ENCODE results near the gene ARMC3. TPM values are rescaled to one million over a fixed set of nuclear protein-coding genes. Genes with fewer than 3 reads are reported as not detected.

The ARMC3 gene
- total RNA-seq, 1 experiment from 2014 or later, result 0.09 TPM

DNA sequence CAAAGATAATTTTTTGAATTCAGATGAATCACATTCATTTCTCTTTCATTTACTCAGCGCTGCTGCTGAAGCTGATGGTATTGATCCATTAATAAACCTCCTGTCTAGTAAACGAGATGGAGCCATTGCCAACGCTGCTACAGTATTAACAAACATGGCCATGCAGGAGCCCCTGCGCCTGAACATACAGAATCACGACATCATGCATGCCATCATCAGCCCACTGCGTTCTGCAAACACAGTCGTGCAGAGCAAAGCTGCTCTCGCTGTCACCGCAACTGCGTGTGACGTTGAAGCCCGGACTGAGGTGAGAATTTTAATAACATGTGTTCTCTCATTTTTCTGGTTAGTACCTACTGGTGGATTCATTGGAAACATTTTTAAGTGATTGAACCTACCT, 70.2 kb downstream of the ARMC3 start:
- no peaks in the 10 kb centered on the region for H3K9me3 ChIP-seq (ENCODE audit: control insufficient read depth, low read depth, low read length)
- no peaks in the 10 kb centered on the region for H3K4me1 ChIP-seq (ENCODE audit: insufficient read depth, low read length)
- H2BK120ac ChIP-seq (ENCODE audit: low read depth, low read length, poor library complexity, severe bottlenecking), result no peak overlapping the region
- no peaks in the 10 kb centered on the region for H4K20me1 ChIP-seq (ENCODE audit: control insufficient read depth, insufficient read depth, insufficient read length)
- H2BK5ac ChIP-seq (ENCODE audit: insufficient read length, low read length), result no peak overlapping the region
- no peaks in the 10 kb centered on the region for H3K23me2 ChIP-seq (ENCODE audit: insufficient read length, low read depth, low read length, poor library complexity, severe bottlenecking)
- no peak overlapping the region for H3K4ac ChIP-seq (ENCODE audit: low read depth, low read length)
- H4K91ac ChIP-seq (ENCODE audit: insufficient read length, low read depth, low read length), result no peak overlapping the region
- Mint-ChIP-seq H3K4me3 (no peak overlapping the region), H3K27ac (no peak overlapping the region), H3K4me1 (peaks cover 7 to 9% of the 10 kb centered on the region in 2 experiments), H3K27me3 (ENCODE audit: low read depth) (peaks cover 3% of the 10 kb centered on the region; the same call in 1 of the 2 replicates), H3K36me3 (ENCODE audit: insufficient read depth in 1 of 3, low read depth in 3 of 3) (no peaks in the 10 kb centered on the region), H3K9me3 (no peaks in the 10 kb centered on the region; a peak in 1 of 5 replicates)
- no peak overlapping the region for H2BK15ac ChIP-seq (ENCODE audit: low read depth, low read length)
- H3K27ac ChIP-seq (ENCODE audit: insufficient read length, low read depth, low read length), result no peak overlapping the region
- no peaks in the 10 kb centered on the region for H3K27me3 ChIP-seq (ENCODE audit: insufficient read depth, low read length)
- no peak overlapping the region for H4K8ac ChIP-seq (replicated peaks; ENCODE audit: insufficient read length, low read depth, low read length)
- no peak overlapping the region for H3K18ac ChIP-seq (ENCODE audit: insufficient read length, low read depth, low read length)
- H2BK20ac ChIP-seq (ENCODE audit: low read depth, low read length, poor library complexity, severe bottlenecking), result no peak overlapping the region
- no peaks in the 10 kb centered on the region for H3K79me1 ChIP-seq (ENCODE audit: insufficient read depth, low read depth, low read length, poor library complexity, severe bottlenecking)
- WGBS (ENCODE audit: extremely low coverage, insufficient read length, low lambda C conversion rate), result no CpG with 5 or more reads among the region's 12 CpGs
- H3K14ac ChIP-seq (ENCODE audit: insufficient read depth, low read length), result no peak overlapping the region
- H2AK5ac ChIP-seq (ENCODE audit: insufficient read length, low read length), result no peak overlapping the region
- H2AFZ ChIP-seq (ENCODE audit: low read length), result no peak overlapping the region
- H3K23ac ChIP-seq (ENCODE audit: insufficient read length, low read depth, low read length), result no peak overlapping the region
- H3K4me2 ChIP-seq (ENCODE audit: insufficient read depth, insufficient read length, low read length), result no peak overlapping the region
- H3K56ac ChIP-seq (ENCODE audit: insufficient read length, low read depth, low read length), result no peak overlapping the region
- H3K9ac ChIP-seq (ENCODE audit: extremely low read depth, insufficient read length, low read length), result no peak overlapping the region
- DNase-seq, result no peak
- H3T11ph ChIP-seq (ENCODE audit: low read length), result no peak overlapping the region
- no peak overlapping the region for H4K5ac ChIP-seq (ENCODE audit: insufficient read length, low read depth, low read length)
- TF ChIP-seq, protein P1, sequence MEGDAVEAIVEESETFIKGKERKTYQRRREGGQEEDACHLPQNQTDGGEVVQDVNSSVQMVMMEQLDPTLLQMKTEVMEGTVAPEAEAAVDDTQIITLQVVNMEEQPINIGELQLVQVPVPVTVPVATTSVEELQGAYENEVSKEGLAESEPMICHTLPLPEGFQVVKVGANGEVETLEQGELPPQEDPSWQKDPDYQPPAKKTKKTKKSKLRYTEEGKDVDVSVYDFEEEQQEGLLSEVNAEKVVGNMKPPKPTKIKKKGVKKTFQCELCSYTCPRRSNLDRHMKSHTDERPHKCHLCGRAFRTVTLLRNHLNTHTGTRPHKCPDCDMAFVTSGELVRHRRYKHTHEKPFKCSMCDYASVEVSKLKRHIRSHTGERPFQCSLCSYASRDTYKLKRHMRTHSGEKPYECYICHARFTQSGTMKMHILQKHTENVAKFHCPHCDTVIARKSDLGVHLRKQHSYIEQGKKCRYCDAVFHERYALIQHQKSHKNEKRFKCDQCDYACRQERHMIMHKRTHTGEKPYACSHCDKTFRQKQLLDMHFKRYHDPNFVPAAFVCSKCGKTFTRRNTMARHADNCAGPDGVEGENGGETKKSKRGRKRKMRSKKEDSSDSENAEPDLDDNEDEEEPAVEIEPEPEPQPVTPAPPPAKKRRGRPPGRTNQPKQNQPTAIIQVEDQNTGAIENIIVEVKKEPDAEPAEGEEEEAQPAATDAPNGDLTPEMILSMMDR (conservative IDR thresholded peaks at IDR 0.05), result no peak
- no peak overlapping the region for H2BK12ac ChIP-seq (ENCODE audit: insufficient read length, low read depth, low read length)
- H3K79me2 ChIP-seq (ENCODE audit: insufficient read depth, low read length), result no peaks in the 10 kb centered on the region

Measured in H9 (cell line).